ENCODE results near the gene AP3S2. TPM values are rescaled to one million over a fixed set of nuclear protein-coding genes. Genes with fewer than 3 reads are reported as not detected.
"Not testable (repeated sequence)": the region's sequence is repeated elsewhere in the genome, so short reads cannot be mapped to it uniquely, and the experiment has no call there.

Gene AP3S2
- total and polyA plus RNA-seq, 2 donors (not counting 1 experiment from before 2014, with no cell fraction given), result 11.3 to 32.3 TPM

DNA sequence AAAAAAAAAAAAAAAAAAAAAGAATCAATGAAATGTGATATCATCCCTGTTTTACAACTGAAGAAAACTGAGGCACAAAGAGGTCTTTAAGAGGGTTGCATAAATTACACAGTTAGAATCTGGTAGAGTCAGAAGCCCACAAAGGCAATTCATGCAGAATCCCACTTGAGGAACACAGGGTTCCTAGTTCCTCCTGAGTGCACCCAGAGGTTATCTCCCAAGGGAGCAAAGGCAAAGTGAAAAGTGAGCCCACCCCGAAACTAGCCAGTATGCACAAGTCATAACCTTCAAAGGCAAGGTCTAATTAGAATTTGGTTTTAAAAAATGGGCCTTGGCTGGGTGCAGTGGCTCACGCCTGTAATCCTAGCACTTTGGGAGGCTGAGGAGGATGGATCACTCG, 37.8 kb downstream of the AP3S2 start:
- Histone ChIP-seq H3K4me2 (replicated peaks; ENCODE audit: low read depth, low read length, poor library complexity, severe bottlenecking) (no peak overlapping the region), H3K9ac (ENCODE audit: low read length) (no peak overlapping the region), H3K9me3 (ENCODE audit: control extremely low read depth in 1 of 3, control insufficient read depth in 2 of 3, insufficient read depth in 1 of 3, low read length in 2 of 3) (no peaks in the 10 kb centered on the region), H3K36me3 (replicated peaks in 1 of 2; ENCODE audit: control extremely low read depth in 1 of 2, control insufficient read depth in 1 of 2, extremely low read depth in 1 of 2, insufficient read depth in 2 of 2, low read length in 1 of 2) (peaks cover 3 to 14% of the 10 kb centered on the region in 2 experiments), H3K27ac (ENCODE audit: low read length in 2 of 2) (no peak overlapping the region), H3K27me3 (replicated peaks in 1 of 4; ENCODE audit: control extremely low read depth in 1 of 4, control insufficient read depth in 3 of 4, insufficient read depth in 4 of 4, low read length in 3 of 4) (no peaks in the 10 kb centered on the region), H3K79me2 (ENCODE audit: control insufficient read depth, insufficient read depth, low read length) (no peaks in the 10 kb centered on the region), H3K4me3 (ENCODE audit: control extremely low read depth in 1 of 5, extremely low read depth in 1 of 5, insufficient read depth in 1 of 5, low read depth in 2 of 5, low read length in 4 of 5) (no peak overlapping the region), H4K20me1 (ENCODE audit: control insufficient read depth, insufficient read depth, low read length, poor library complexity, severe bottlenecking) (no peaks in the 10 kb centered on the region), H2AFZ (ENCODE audit: insufficient read depth, low read depth, low read length, poor library complexity, severe bottlenecking) (no peak overlapping the region), H3K4me1 (ENCODE audit: control insufficient read depth in 2 of 2, insufficient read depth in 2 of 2, low read length in 2 of 2) (peaks cover 16 to 18% of the 10 kb centered on the region in 2 donors)
- TF ChIP-seq, protein P1, sequence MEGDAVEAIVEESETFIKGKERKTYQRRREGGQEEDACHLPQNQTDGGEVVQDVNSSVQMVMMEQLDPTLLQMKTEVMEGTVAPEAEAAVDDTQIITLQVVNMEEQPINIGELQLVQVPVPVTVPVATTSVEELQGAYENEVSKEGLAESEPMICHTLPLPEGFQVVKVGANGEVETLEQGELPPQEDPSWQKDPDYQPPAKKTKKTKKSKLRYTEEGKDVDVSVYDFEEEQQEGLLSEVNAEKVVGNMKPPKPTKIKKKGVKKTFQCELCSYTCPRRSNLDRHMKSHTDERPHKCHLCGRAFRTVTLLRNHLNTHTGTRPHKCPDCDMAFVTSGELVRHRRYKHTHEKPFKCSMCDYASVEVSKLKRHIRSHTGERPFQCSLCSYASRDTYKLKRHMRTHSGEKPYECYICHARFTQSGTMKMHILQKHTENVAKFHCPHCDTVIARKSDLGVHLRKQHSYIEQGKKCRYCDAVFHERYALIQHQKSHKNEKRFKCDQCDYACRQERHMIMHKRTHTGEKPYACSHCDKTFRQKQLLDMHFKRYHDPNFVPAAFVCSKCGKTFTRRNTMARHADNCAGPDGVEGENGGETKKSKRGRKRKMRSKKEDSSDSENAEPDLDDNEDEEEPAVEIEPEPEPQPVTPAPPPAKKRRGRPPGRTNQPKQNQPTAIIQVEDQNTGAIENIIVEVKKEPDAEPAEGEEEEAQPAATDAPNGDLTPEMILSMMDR (IDR thresholded peaks at IDR 0.05), result no peak
- TF ChIP-seq EZH2 (IDR thresholded peaks at IDR 0.05; ENCODE audit: borderline replicate concordance, insufficient read depth, low read depth, low read length, poor library complexity, severe bottlenecking), result no peak
- Mint-ChIP-seq H3K9me3 (ENCODE audit: insufficient read depth) (no peaks in the 10 kb centered on the region), H3K4me3 (no peak overlapping the region), H3K27me3 (no peaks in the 10 kb centered on the region), H3K27ac (no peak overlapping the region), H3K4me1 (peaks cover 24% of the 10 kb centered on the region)
- CTCF ChIA-PET, result no interaction called here
- POLR2A ChIA-PET, result no interaction called here
- DNase-seq (no peak), ATAC-seq (ENCODE audit: low read depth) (no peak)
- intact Hi-C loops (cut with micrococcal nuclease), result no loop called here
- 89% methylated on average over 2 of the region's 3 CpGs for WGBS (ENCODE audit: insufficient coverage)

DNA sequence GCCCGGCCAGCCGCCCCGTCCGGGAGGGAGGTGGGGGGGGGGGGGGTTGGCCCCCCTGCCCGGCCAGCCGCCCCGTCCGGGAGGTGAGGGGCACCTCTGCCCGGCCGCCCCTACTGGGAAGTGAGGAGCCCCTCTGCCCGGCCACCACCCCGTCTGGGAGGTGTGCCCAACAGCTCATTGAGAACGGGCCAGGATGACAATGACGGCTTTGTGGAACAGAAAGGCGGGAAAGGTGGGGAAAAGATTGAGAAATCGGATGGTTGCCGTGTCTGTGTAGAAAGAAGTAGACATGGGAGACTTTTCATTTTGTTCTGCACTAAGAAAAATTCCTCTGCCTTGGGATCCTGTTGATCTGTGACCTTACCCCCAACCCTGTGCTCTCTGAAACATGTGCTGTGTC, 38.9 kb downstream of the AP3S2 start:
- H3K9me3 Mint-ChIP-seq (ENCODE audit: insufficient read depth); ATAC-seq (ENCODE audit: low read depth); H3K27me3 ChIP-seq (replicated peaks in 1 of 4; ENCODE audit: control extremely low read depth in 1 of 4, control insufficient read depth in 3 of 4, insufficient read depth in 4 of 4, low read length in 3 of 4); H3K4me3 Mint-ChIP-seq; H2AFZ ChIP-seq (ENCODE audit: insufficient read depth, low read depth, low read length, poor library complexity, severe bottlenecking); H3K4me2 ChIP-seq (replicated peaks; ENCODE audit: low read depth, low read length, poor library complexity, severe bottlenecking); CTCF ChIA-PET; H3K9ac ChIP-seq (ENCODE audit: low read length); H3K9me3 ChIP-seq (ENCODE audit: control extremely low read depth in 1 of 3, control insufficient read depth in 2 of 3, insufficient read depth in 1 of 3, low read length in 2 of 3); DNase-seq; H3K36me3 ChIP-seq (replicated peaks in 1 of 2; ENCODE audit: control extremely low read depth in 1 of 2, control insufficient read depth in 1 of 2, extremely low read depth in 1 of 2, insufficient read depth in 2 of 2, low read length in 1 of 2); H3K4me3 ChIP-seq (ENCODE audit: control extremely low read depth in 1 of 5, extremely low read depth in 1 of 5, insufficient read depth in 1 of 5, low read depth in 2 of 5, low read length in 4 of 5); H3K27ac Mint-ChIP-seq; H4K20me1 ChIP-seq (ENCODE audit: control insufficient read depth, insufficient read depth, low read length, poor library complexity, severe bottlenecking); POLR2A ChIA-PET; intact Hi-C loops (cut with micrococcal nuclease); H3K27me3 Mint-ChIP-seq; H3K27ac ChIP-seq (ENCODE audit: low read length in 2 of 2); H3K79me2 ChIP-seq (ENCODE audit: control insufficient read depth, insufficient read depth, low read length): not testable (repeated sequence)
- WGBS (ENCODE audit: insufficient coverage), result 92% methylated on average over 2 of the region's 17 CpGs
- H3K4me1 Mint-ChIP-seq, result peaks cover 26% of the 10 kb centered on the region
- H3K4me1 ChIP-seq (ENCODE audit: control insufficient read depth in 2 of 2, insufficient read depth in 2 of 2, low read length in 2 of 2), result peaks cover 14 to 22% of the 10 kb centered on the region in 2 donors

All from B cell (primary cell).